GM19467 (cell line): Measurements from ENCODE around the gene MAP2.

ENCODE experiments used
- ATAC-seq: cut with Tn5 transposase; IDR thresholded peaks from one replicate; pipeline ENCODE4 v1.9.1; 2021; ENCODE audit warnings: mild to moderate bottlenecking, moderate library complexity; ENCODE audit not compliant: unreplicated experiment

Gene MAP2

GRCh38 chr2:209773377-209773776 lies 349.5 kb downstream of the MAP2 start:
- ATAC-seq, result no peak
